Measurements from ENCODE around the gene PXN. TPM values are rescaled to one million over a fixed set of nuclear protein-coding genes. Genes with fewer than 3 reads are reported as not detected.

PXN gene
- total RNA-seq, 1 experiment from 2014 or later: 156 TPM

GRCh38 chr12:120190386-120190785, 75.1 kb downstream of the PXN start:
- CTCF ChIA-PET: no interaction called here

GRCh38 chr12:120186654-120187053, 78.9 kb downstream of the PXN start:
- no peaks in the 10 kb centered on the region for H3K27me3 Mint-ChIP-seq (ENCODE audit: unreplicated experiment)
- no peak overlapping the region for H3K4me3 Mint-ChIP-seq (ENCODE audit: low read depth, unreplicated experiment)
- intact Hi-C loops (cut with micrococcal nuclease; ENCODE audit: unreplicated experiment): no loop called here
- no peak for TF ChIP-seq CTCF (IDR thresholded peaks at IDR 0.05; ENCODE audit: unreplicated experiment)
- CTCF ChIA-PET: no interaction called here
- H3K9me3 Mint-ChIP-seq (ENCODE audit: low read depth, unreplicated experiment): no peaks in the 10 kb centered on the region
- DNase-seq: no peak
- H3K27ac Mint-ChIP-seq (ENCODE audit: unreplicated experiment): no peak overlapping the region
- H3K36me3 Mint-ChIP-seq (ENCODE audit: insufficient read depth, unreplicated experiment): peaks cover 76% of the 10 kb centered on the region
- BruUV-seq (replicated peaks): no TSS peak
- peaks cover 2% of the 10 kb centered on the region for H3K4me1 Mint-ChIP-seq (ENCODE audit: low read depth, unreplicated experiment)

More at GRCh38 chr12:120190386-120190785, 75.1 kb downstream of the PXN start:
- BruUV-seq (replicated peaks): no TSS peak
- peaks cover 9% of the 10 kb centered on the region for H3K4me1 Mint-ChIP-seq (ENCODE audit: low read depth, unreplicated experiment)
- H3K9me3 Mint-ChIP-seq (ENCODE audit: low read depth, unreplicated experiment): no peaks in the 10 kb centered on the region
- peaks cover 80% of the 10 kb centered on the region for H3K36me3 Mint-ChIP-seq (ENCODE audit: insufficient read depth, unreplicated experiment)
- DNase-seq: no peak
- H3K27me3 Mint-ChIP-seq (ENCODE audit: unreplicated experiment): no peaks in the 10 kb centered on the region
- intact Hi-C loops (cut with micrococcal nuclease; ENCODE audit: unreplicated experiment): no loop called here
- no peak for TF ChIP-seq CTCF (IDR thresholded peaks at IDR 0.05; ENCODE audit: unreplicated experiment)
- no peak overlapping the region for H3K4me3 Mint-ChIP-seq (ENCODE audit: low read depth, unreplicated experiment)
- H3K27ac Mint-ChIP-seq (ENCODE audit: unreplicated experiment): no peak overlapping the region

- no peak for DNase-seq
- Mint-ChIP-seq H3K27me3 (ENCODE audit: unreplicated experiment) (no peaks in the 10 kb centered on the region), H3K4me1 (ENCODE audit: low read depth, unreplicated experiment) (no peaks in the 10 kb centered on the region), H3K9me3 (ENCODE audit: low read depth, unreplicated experiment) (no peaks in the 10 kb centered on the region), H3K27ac (ENCODE audit: unreplicated experiment) (no peak overlapping the region), H3K4me3 (ENCODE audit: low read depth, unreplicated experiment) (no peak overlapping the region), H3K36me3 (ENCODE audit: insufficient read depth, unreplicated experiment) (peaks cover 83% of the 10 kb centered on the region)
- intact Hi-C loops (cut with micrococcal nuclease; ENCODE audit: unreplicated experiment): no loop called here
- CTCF ChIA-PET: no interaction called here
- no peak for TF ChIP-seq CTCF (IDR thresholded peaks at IDR 0.05; ENCODE audit: unreplicated experiment)
- BruUV-seq (replicated peaks): no TSS peak
Observed at GRCh38 chr12:120183211-120183631, 82.3 kb downstream of the PXN start.

GRCh38 chr12:120181991-120182631, 83.4 kb downstream of the PXN start:
- TF ChIP-seq CTCF (IDR thresholded peaks at IDR 0.05; ENCODE audit: unreplicated experiment): no peak
- Mint-ChIP-seq H3K27me3 (ENCODE audit: unreplicated experiment) (no peaks in the 10 kb centered on the region), H3K9me3 (ENCODE audit: low read depth, unreplicated experiment) (no peaks in the 10 kb centered on the region), H3K36me3 (ENCODE audit: insufficient read depth, unreplicated experiment) (peaks cover 85% of the 10 kb centered on the region), H3K4me1 (ENCODE audit: low read depth, unreplicated experiment) (no peaks in the 10 kb centered on the region), H3K27ac (ENCODE audit: unreplicated experiment) (no peak overlapping the region), H3K4me3 (ENCODE audit: low read depth, unreplicated experiment) (no peak overlapping the region)
- no peak for DNase-seq
- CTCF ChIA-PET: no interaction called here
- BruUV-seq (replicated peaks): no TSS peak
- intact Hi-C loops (cut with micrococcal nuclease; ENCODE audit: unreplicated experiment): no loop called here

Measured in Calu3 (cell line).